DND-41 (cell line): ENCODE results near the gene SEZ6L2.
A peak's percentile ranks its signal among the peaks of the same experiment; 100 is the strongest.

ENCODE experiments used
- ATAC-seq: fragments of 200-7000 bp; cut with Tn5 transposase; 3 replicates; pipeline ENCODE4 v1.9.1; 2021; ENCODE audit warnings: low read depth; ENCODE audit not compliant: insufficient read depth
- DNase-seq: peaks from one replicate; pipeline ENCODE4 v3.0.0-alpha.2; 2020
- H2AFZ ChIP-seq: 2 replicates; pipeline ENCODE4 v1.6.0; 2012; ENCODE audit warnings: low read depth, low read length
- H3K27ac ChIP-seq: 2 replicates; pipeline ENCODE4 v1.5.1; 2012; ENCODE audit warnings: low read length, inconsistent platforms
- H3K27me3 ChIP-seq: fragments of 200-600 bp; sonication (generic); 2 replicates; pipeline ENCODE4 v1.6.0; 2012; ENCODE audit warnings: low read length, mild to moderate bottlenecking, inconsistent platforms; ENCODE audit not compliant: insufficient read depth, poor library complexity
- H3K36me3 ChIP-seq: 2 replicates; pipeline ENCODE4 v1.5.1; 2012; ENCODE audit warnings: low read length, inconsistent platforms; ENCODE audit not compliant: insufficient read depth
- H3K4me1 ChIP-seq: 2 replicates; pipeline ENCODE4 v1.5.1; 2012; ENCODE audit warnings: mild to moderate bottlenecking, low read length; ENCODE audit not compliant: insufficient read depth
- H3K4me2 ChIP-seq: 2 replicates; pipeline ENCODE4 v1.6.0; 2012; ENCODE audit warnings: mild to moderate bottlenecking, moderate library complexity, low read length, inconsistent platforms; ENCODE audit not compliant: insufficient read depth
- H3K4me3 ChIP-seq, 2 experiments: fragments of 200-600 bp in 1 of 2; shearing (Covaris generic) in 1 of 2; 2 replicates each; pipeline ENCODE4 v1.5.1; 2012 to 2016; ENCODE audit warnings: inconsistent platforms in 2 of 2, low read length in 2 of 2, mild to moderate bottlenecking in 2 of 2, low read depth in 1 of 2, moderate library complexity in 1 of 2
- H3K79me2 ChIP-seq: 2 replicates; pipeline ENCODE4 v1.6.0; 2012; ENCODE audit warnings: low read length, inconsistent platforms; ENCODE audit not compliant: insufficient read depth
- H3K9ac ChIP-seq: 2 replicates; pipeline ENCODE4 v1.6.0; 2012; ENCODE audit warnings: low read depth, mild to moderate bottlenecking, inconsistent platforms, low read length, moderate library complexity
- H3K9me3 ChIP-seq: 2 replicates; pipeline ENCODE4 v1.5.1; 2012; ENCODE audit warnings: low read length, moderate library complexity, mild to moderate bottlenecking, inconsistent platforms; ENCODE audit not compliant: insufficient read depth, severe bottlenecking
- H4K20me1 ChIP-seq: 2 replicates; pipeline ENCODE4 v1.6.0; 2012; ENCODE audit warnings: low read length; ENCODE audit not compliant: insufficient read depth
- CTCF ChIP-seq: IDR thresholded peaks from 2 replicates; pipeline ENCODE4 v1.5.1; 2012; ENCODE audit warnings: borderline replicate concordance, low read length, moderate library complexity, mild to moderate bottlenecking; ENCODE audit not compliant: poor library complexity, severe bottlenecking; ENCODE audit errors: extremely low read depth
- EZH2 ChIP-seq: IDR thresholded peaks from 3 replicates; pipeline ENCODE4 v1.6.1; 2012; ENCODE audit warnings: borderline replicate concordance, low read depth, mild to moderate bottlenecking, moderate library complexity, low read length, inconsistent platforms; ENCODE audit not compliant: severe bottlenecking

SEZ6L2 gene

DNA sequence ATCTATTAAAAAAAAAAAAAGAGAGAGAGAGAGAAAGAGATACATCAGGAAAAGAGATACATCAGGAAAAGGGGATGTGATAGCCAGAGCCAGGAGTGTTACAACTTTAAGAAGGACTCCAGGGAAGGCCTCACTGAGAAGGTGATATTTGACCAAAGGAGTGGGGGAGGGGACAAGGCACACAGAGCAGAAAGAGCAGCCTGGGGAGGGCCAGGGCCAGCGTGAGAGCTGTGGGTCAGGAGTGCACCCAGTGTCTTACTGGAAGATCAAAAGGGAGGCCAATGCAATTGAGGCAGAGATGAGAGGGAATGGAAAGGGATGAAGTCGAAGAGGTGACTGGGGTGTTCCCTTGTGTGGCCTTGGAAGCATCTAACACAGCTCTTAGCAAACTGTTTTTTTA, 8.6 kb upstream of the SEZ6L2 start:
- Histone ChIP-seq H3K4me1 (0 out of 2 replicates have a peak, but pooled peaks cover 3% of the 10 kb centered on the region), H3K36me3 (peaks cover 9% of the 10 kb centered on the region), H3K27me3 (no peaks in the 10 kb centered on the region), H3K4me2 (no peak overlapping the region), H3K4me3 (no peak overlapping the region), H3K9ac (no peak overlapping the region), H2AFZ (no peak overlapping the region), H3K27ac (no peak overlapping the region), H4K20me1 (no peaks in the 10 kb centered on the region; the same call in 1 of the 2 replicates), H3K9me3 (no peaks in the 10 kb centered on the region), H3K79me2 (no peaks in the 10 kb centered on the region)
- ATAC-seq (no peak), DNase-seq (no peak)
- TF ChIP-seq EZH2: no peak
- TF ChIP-seq CTCF: no peak

- H3K27me3 ChIP-seq: no peaks in the 10 kb centered on the region
- H3K9me3 ChIP-seq: no peaks in the 10 kb centered on the region
- DNase-seq (no peak), ATAC-seq (0 out of 3 replicates have a peak, but pooled peaks have one; percentile 31)
- H3K9ac ChIP-seq: no peak overlapping the region
- H3K79me2 ChIP-seq: no peaks in the 10 kb centered on the region
- TF ChIP-seq EZH2: no peak
- no peak for TF ChIP-seq CTCF
- H4K20me1 ChIP-seq: no peaks in the 10 kb centered on the region; the same call in 1 of the 2 replicates
- no peak overlapping the region for H2AFZ ChIP-seq
- 0 out of 2 replicates have a peak, but pooled peaks cover 3% of the 10 kb centered on the region for H3K4me1 ChIP-seq
- H3K4me2 ChIP-seq: no peak overlapping the region
- H3K4me3 ChIP-seq: no peak overlapping the region
- H3K36me3 ChIP-seq: peaks cover 9% of the 10 kb centered on the region
- no peak overlapping the region for H3K27ac ChIP-seq
These were observed 7.3 kb upstream of the SEZ6L2 start for GRCh38 chr16:29906520-29907244.

- Histone ChIP-seq H3K27me3 (no peaks in the 10 kb centered on the region), H3K36me3 (peaks cover under 1% of the 10 kb centered on the region), H3K9ac (no peak overlapping the region), H3K4me3 (no peak overlapping the region), H3K9me3 (no peaks in the 10 kb centered on the region), H3K4me2 (no peak overlapping the region), H3K79me2 (no peaks in the 10 kb centered on the region), H4K20me1 (no peaks in the 10 kb centered on the region; the same call in none of the 2 replicates), H3K27ac (no peak overlapping the region), H2AFZ (no peak overlapping the region), H3K4me1 (peaks cover 8% of the 10 kb centered on the region)
- no peak for ATAC-seq
- no peak for DNase-seq
- TF ChIP-seq EZH2 (no peak), CTCF (no peak)
These were observed 6.3 kb upstream of the SEZ6L2 start for GRCh38 chr16:29905668-29906067.
